ENCODE data around the gene ADAMTS3.
"Not testable (repeated sequence)": the region's sequence is repeated elsewhere in the genome, so short reads cannot be mapped to it uniquely, and the experiment has no call there.

ADAMTS3 gene

DNA sequence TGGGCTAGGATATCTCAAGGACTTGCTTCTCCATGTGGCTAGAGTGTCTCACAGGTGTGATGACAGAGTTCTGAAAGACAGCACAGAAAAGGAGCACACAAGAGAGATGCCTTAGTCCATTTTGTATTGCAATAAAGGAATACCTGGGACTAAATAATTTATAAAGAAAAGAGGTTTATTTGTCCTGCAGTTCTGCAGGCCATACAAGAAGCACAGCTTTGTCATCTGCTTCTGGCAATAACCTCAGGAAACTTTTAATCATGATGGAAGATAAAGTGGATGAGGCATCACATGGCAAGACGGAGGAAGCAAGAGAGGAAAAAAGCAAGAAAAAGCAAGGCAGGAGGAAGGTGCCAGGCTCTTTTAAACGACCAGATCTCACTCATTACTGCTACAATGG lies 126.9 kb downstream of the ADAMTS3 start:
- H3K36me3 ChIP-seq (ENCODE audit: control insufficient read depth, insufficient read depth, low read length): no peaks in the 10 kb centered on the region
- H3K4me3 ChIP-seq (ENCODE audit: extremely low read depth, insufficient read depth, low read length, poor library complexity, severe bottlenecking): no peak overlapping the region
- H3K9me3 ChIP-seq (ENCODE audit: control insufficient read depth, low read length): no peaks in the 10 kb centered on the region
- no peak overlapping the region for H3K27ac ChIP-seq (ENCODE audit: low read depth, low read length, severe bottlenecking)
- 60% methylated on average over 1 of the region's 2 CpGs; no CpG with 5 or more reads in 1 of the 2 experiments for WGBS, 2 experiments (ENCODE audit: insufficient coverage in 2 of 2)
- H3K4me1 ChIP-seq (ENCODE audit: control insufficient read depth, insufficient read depth, low read length, poor library complexity, severe bottlenecking): no peaks in the 10 kb centered on the region

DNA sequence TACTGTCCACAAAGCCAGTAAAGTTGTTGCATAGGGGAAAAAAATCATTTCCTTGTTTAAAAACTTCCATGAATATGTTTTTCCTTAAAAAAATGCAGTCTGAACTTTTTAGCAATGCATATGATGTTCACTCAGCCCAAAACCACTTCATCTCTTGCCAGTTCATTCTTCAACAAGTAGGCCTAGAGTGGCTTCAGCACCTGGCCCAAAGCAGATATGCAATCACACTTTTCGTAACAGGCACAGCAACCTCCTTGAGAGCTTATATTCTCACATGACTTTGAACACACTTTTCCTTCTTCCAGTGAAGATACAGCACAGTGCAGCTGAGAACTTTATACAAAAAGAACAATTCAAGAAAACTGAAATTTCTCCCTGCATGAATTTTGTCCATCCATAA lies 128.6 kb downstream of the ADAMTS3 start:
- Histone ChIP-seq H3K36me3 (ENCODE audit: control insufficient read depth, insufficient read depth, low read length) (no peaks in the 10 kb centered on the region), H3K9me3 (ENCODE audit: control insufficient read depth, low read length) (no peaks in the 10 kb centered on the region), H3K4me3 (ENCODE audit: extremely low read depth, insufficient read depth, low read length, poor library complexity, severe bottlenecking) (no peak overlapping the region), H3K4me1 (ENCODE audit: control insufficient read depth, insufficient read depth, low read length, poor library complexity, severe bottlenecking) (no peaks in the 10 kb centered on the region), H3K27ac (ENCODE audit: low read depth, low read length, severe bottlenecking) (no peak overlapping the region)
- 100% methylated on average over 1 of the region's 1 CpG; no CpG with 5 or more reads in 1 of the 2 experiments for WGBS, 2 experiments (ENCODE audit: insufficient coverage in 2 of 2)

DNA sequence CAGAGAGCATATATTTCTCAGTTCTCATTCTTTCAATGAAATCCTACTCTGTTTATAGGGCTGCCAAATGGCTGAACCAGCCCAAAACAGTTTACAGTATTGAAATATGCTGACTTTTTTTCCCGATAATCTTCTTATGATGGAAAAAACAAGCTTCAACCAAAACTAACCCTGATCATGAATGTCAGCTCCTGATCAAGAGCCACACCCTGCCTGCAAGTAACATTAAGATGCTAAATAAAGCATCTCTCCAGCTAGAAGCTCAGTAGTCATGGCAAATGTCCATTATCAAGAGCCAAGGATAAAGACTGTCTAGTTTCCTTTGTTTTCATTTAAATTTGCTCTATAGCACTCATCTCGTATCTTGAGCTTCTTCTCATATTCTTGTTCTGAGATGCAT lies 136.0 kb downstream of the ADAMTS3 start:
- no peaks in the 10 kb centered on the region for H3K36me3 ChIP-seq (ENCODE audit: control insufficient read depth, insufficient read depth, low read length)
- H3K9me3 ChIP-seq (ENCODE audit: control insufficient read depth, low read length): no peaks in the 10 kb centered on the region
- H3K4me3 ChIP-seq (ENCODE audit: extremely low read depth, insufficient read depth, low read length, poor library complexity, severe bottlenecking): no peak overlapping the region
- H3K4me1 ChIP-seq (ENCODE audit: control insufficient read depth, insufficient read depth, low read length, poor library complexity, severe bottlenecking): no peaks in the 10 kb centered on the region
- WGBS, 2 experiments (ENCODE audit: insufficient coverage in 2 of 2): 60 to 100% methylated on average over 1 of the region's 2 CpGs
- H3K27ac ChIP-seq (ENCODE audit: low read depth, low read length, severe bottlenecking): no peak overlapping the region

DNA sequence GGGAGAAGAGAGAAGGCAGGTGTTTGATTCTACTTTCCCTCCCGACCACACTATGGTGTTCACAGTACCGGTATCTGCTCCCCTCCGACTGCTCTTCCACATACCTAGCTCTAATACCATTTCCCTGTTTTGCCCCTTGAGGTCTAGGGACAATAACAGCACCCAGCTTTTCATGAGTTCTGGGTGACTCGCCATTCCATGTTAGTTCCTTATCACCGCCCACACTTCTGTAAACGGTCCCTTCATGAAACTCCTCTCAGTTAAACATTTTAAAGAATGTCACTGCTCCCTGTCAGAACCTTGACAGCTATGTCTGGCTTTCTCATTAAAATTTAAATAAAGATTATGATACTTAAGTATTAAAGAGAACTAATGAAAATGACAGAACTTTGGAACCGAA lies 136.7 kb downstream of the ADAMTS3 start:
- Histone ChIP-seq H3K36me3 (ENCODE audit: control insufficient read depth, insufficient read depth, low read length) (no peaks in the 10 kb centered on the region), H3K9me3 (ENCODE audit: control insufficient read depth, low read length) (no peaks in the 10 kb centered on the region), H3K27ac (ENCODE audit: low read depth, low read length, severe bottlenecking) (no peak overlapping the region), H3K4me3 (ENCODE audit: extremely low read depth, insufficient read depth, low read length, poor library complexity, severe bottlenecking) (no peak overlapping the region), H3K4me1 (ENCODE audit: control insufficient read depth, insufficient read depth, low read length, poor library complexity, severe bottlenecking) (no peaks in the 10 kb centered on the region)
- 80 to 89% methylated on average over 1 to 5 of the region's 7 CpGs for WGBS, 2 experiments (ENCODE audit: insufficient coverage in 2 of 2)

DNA sequence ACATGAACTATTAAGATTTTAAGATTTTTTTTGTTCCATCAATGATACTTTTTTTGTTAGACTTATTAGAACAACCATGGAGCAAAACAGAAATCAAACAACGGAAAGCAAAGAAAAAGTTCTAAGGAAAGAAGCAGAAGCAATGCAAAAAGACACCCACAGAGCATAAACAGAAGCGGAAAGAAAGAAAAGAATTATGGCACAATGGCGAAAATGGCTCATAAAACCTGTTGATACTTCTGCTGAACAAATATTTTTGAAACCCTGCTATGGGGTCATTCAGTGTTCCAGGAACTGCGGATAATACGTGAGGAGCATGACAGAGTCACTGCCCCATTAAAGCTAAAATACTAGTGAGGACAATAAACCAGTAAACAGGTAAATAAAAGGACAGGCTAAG lies 138.0 kb downstream of the ADAMTS3 start:
- no peaks in the 10 kb centered on the region for H3K4me1 ChIP-seq (ENCODE audit: control insufficient read depth, insufficient read depth, low read length, poor library complexity, severe bottlenecking)
- H3K36me3 ChIP-seq (ENCODE audit: control insufficient read depth, insufficient read depth, low read length): no peaks in the 10 kb centered on the region
- H3K27ac ChIP-seq (ENCODE audit: low read depth, low read length, severe bottlenecking): no peak overlapping the region
- H3K9me3 ChIP-seq (ENCODE audit: control insufficient read depth, low read length): no peaks in the 10 kb centered on the region
- no peak overlapping the region for H3K4me3 ChIP-seq (ENCODE audit: extremely low read depth, insufficient read depth, low read length, poor library complexity, severe bottlenecking)
- WGBS, 2 experiments (ENCODE audit: insufficient coverage in 2 of 2): 88 to 89% methylated on average over 1 to 5 of the region's 5 CpGs

DNA sequence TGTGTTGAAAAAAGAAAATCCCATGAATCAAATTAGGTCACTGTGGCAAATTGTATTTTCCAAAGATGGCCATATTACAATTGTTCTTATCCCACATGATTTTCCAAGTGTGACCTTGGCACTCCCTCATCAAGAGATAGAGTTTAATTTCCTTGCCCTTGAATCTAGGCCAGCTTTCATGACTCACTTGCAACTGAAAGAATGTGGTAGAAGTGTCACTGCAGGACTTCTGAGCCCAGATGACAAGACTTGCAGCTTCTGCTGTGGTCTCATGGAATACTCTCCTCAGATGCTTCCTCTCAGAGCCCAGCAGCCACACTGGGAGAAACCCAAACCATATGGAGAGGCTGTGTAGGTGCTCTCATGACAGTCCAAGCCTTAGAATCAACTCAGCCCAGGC lies 139.0 kb downstream of the ADAMTS3 start:
- Histone ChIP-seq H3K27ac (ENCODE audit: low read depth, low read length, severe bottlenecking) (no peak overlapping the region), H3K4me1 (ENCODE audit: control insufficient read depth, insufficient read depth, low read length, poor library complexity, severe bottlenecking) (no peaks in the 10 kb centered on the region)

DNA sequence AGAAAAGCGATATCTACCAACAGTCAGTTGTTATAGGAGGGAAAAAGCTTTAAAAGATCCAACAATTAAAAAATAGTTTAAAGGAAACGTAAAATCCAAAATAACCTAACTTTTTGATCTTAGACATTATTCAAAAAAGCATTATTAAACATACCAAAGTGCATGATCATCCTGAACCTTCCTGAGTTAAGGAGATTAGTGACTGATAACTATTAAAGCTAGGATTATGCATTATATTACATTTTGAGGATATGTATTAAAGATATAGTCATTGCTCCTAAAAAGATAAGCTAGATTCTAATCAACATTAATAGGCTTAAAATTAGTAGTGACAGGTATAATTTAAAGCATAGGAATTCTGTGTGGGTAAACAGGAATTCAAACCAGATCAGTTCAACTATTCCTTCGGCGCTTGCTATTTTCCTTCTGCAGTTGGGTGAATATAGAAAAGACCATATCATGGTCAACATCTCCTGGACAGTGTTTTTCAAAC lies 139.6 kb downstream of the ADAMTS3 start:
- Histone ChIP-seq H3K9me3 (ENCODE audit: control insufficient read depth, low read length) (no peaks in the 10 kb centered on the region), H3K4me1 (ENCODE audit: control insufficient read depth, insufficient read depth, low read length, poor library complexity, severe bottlenecking) (no peaks in the 10 kb centered on the region), H3K36me3 (ENCODE audit: control insufficient read depth, insufficient read depth, low read length) (no peaks in the 10 kb centered on the region), H3K27ac (ENCODE audit: low read depth, low read length, severe bottlenecking) (no peak overlapping the region), H3K4me3 (ENCODE audit: extremely low read depth, insufficient read depth, low read length, poor library complexity, severe bottlenecking) (no peak overlapping the region)
- WGBS, 2 experiments (ENCODE audit: insufficient coverage in 2 of 2): no CpG with 5 or more reads among the region's 4 CpGs

More for the DNA sequence above, 139.0 kb downstream of the ADAMTS3 start:
- H3K4me3 ChIP-seq (ENCODE audit: extremely low read depth, insufficient read depth, low read length, poor library complexity, severe bottlenecking): no peak overlapping the region
- H3K9me3 ChIP-seq (ENCODE audit: control insufficient read depth, low read length): no peaks in the 10 kb centered on the region
- no peaks in the 10 kb centered on the region for H3K36me3 ChIP-seq (ENCODE audit: control insufficient read depth, insufficient read depth, low read length)

DNA sequence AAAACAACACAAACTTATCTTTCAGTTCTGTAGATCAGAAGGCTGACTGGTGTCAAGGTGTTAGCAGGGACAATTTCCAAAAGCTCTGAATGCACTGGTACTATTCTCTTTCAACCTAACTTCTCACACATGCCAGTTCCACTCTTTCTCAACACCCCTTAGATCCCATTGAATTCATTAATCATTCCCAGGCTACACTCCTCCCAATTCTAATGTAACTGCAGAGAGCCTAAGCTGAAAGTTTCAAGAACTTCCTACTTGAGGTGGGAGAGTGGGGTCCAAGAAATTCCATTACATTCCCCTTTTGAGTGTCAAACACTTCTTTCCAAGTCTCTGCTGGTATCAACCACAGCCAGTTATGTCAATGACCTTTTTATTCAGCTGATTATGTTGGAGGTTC lies 142.0 kb downstream of the ADAMTS3 start:
- H3K27ac ChIP-seq (ENCODE audit: low read depth, low read length, severe bottlenecking): no peak overlapping the region
- H3K36me3 ChIP-seq (ENCODE audit: control insufficient read depth, insufficient read depth, low read length): no peaks in the 10 kb centered on the region
- no peaks in the 10 kb centered on the region for H3K4me1 ChIP-seq (ENCODE audit: control insufficient read depth, insufficient read depth, low read length, poor library complexity, severe bottlenecking)
- no peaks in the 10 kb centered on the region for H3K9me3 ChIP-seq (ENCODE audit: control insufficient read depth, low read length)
- no peak overlapping the region for H3K4me3 ChIP-seq (ENCODE audit: extremely low read depth, insufficient read depth, low read length, poor library complexity, severe bottlenecking)

DNA sequence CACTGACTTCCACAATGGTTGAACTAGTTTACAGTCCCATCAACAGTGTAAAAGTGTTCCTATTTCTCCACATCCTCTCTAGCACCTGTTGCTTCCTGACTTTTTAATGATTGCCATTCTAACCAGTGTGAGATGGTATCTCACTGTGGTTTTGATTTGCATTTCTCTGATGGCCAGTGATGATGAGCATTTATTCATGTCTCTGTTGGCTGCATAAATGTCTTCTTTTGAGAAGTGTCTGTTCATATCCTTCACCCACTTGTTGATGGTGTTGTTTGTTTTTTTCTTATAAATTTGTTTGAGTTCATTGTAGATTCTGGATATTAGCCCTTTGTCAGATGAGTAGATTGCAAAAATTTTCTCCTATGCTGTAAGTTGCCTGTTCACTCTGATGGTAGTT lies 143.1 kb downstream of the ADAMTS3 start:
- not testable (repeated sequence) for H3K4me3 ChIP-seq (ENCODE audit: extremely low read depth, insufficient read depth, low read length, poor library complexity, severe bottlenecking); H3K4me1 ChIP-seq (ENCODE audit: control insufficient read depth, insufficient read depth, low read length, poor library complexity, severe bottlenecking); H3K36me3 ChIP-seq (ENCODE audit: control insufficient read depth, insufficient read depth, low read length); H3K27ac ChIP-seq (ENCODE audit: low read depth, low read length, severe bottlenecking); H3K9me3 ChIP-seq (ENCODE audit: control insufficient read depth, low read length)

DNA sequence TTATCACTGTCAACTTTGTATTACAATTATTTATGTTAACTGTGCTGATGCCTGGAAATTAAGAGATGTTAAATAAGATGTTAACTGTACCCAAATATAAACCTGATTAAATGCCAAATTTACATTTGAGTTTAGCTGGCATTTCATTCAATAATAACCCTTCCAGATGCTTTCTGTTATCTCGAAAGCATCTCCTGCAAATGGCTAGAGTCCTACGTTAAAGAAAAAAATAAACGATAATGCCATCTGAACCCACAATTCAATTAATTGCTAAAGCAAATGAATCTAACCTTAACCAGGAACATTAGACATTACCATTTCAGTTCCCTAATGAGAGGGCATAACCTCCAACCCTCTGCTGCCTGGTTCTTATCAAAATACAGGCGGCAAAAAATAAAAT lies 145.0 kb downstream of the ADAMTS3 start:
- Histone ChIP-seq H3K36me3 (ENCODE audit: control insufficient read depth, insufficient read depth, low read length) (no peaks in the 10 kb centered on the region), H3K4me1 (ENCODE audit: control insufficient read depth, insufficient read depth, low read length, poor library complexity, severe bottlenecking) (no peaks in the 10 kb centered on the region), H3K4me3 (ENCODE audit: extremely low read depth, insufficient read depth, low read length, poor library complexity, severe bottlenecking) (no peak overlapping the region), H3K27ac (ENCODE audit: low read depth, low read length, severe bottlenecking) (no peak overlapping the region), H3K9me3 (ENCODE audit: control insufficient read depth, low read length) (no peaks in the 10 kb centered on the region)
- WGBS, 2 experiments (ENCODE audit: insufficient coverage in 2 of 2): 72 to 77% methylated on average over 4 of the region's 4 CpGs

DNA sequence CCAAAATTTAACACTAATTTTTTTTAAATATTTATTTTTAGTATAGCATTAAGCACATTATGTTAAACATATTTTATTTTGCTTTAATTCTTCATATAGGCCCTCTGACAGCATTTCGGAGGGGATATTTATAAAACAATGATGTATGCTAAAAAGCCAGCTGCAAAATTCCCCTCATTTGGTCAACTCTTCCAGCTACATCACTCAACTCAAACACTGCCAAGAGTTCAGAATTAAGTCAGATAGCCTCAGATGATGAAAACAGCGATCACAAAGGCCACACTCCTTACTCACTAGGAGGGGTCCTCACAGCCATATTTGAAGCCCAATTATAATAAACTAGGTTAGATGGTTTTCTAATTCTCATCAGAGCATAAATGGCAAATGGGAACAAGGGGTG lies 146.6 kb downstream of the ADAMTS3 start:
- H3K27ac ChIP-seq (ENCODE audit: low read depth, low read length, severe bottlenecking): no peak overlapping the region
- no peaks in the 10 kb centered on the region for H3K4me1 ChIP-seq (ENCODE audit: control insufficient read depth, insufficient read depth, low read length, poor library complexity, severe bottlenecking)
- no peaks in the 10 kb centered on the region for H3K36me3 ChIP-seq (ENCODE audit: control insufficient read depth, insufficient read depth, low read length)
- no peaks in the 10 kb centered on the region for H3K9me3 ChIP-seq (ENCODE audit: control insufficient read depth, low read length)
- no CpG with 5 or more reads among the region's 2 CpGs for WGBS, 2 experiments (ENCODE audit: insufficient coverage in 2 of 2)
- H3K4me3 ChIP-seq (ENCODE audit: extremely low read depth, insufficient read depth, low read length, poor library complexity, severe bottlenecking): no peak overlapping the region

DNA sequence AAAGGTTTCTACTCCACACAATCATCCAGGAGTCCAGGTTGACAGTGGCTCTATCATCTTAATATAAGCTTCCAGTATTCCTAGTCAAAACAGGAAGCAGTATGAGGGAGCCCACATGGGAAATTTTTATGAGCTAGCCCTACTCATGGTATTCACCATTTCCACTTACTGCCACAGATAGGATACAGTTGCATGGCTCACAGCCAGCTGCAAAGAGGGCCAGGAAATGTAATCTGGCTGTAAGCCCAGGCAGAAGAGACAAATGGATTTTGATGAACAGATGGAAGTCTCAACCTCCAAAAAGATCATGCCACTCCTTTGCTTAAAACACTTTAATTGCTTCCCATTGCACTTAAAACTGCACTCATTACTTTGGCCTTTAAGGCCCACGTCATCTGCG lies 150.6 kb downstream of the ADAMTS3 start:
- Histone ChIP-seq H3K27ac (ENCODE audit: low read depth, low read length, severe bottlenecking) (no peak overlapping the region), H3K4me3 (ENCODE audit: extremely low read depth, insufficient read depth, low read length, poor library complexity, severe bottlenecking) (no peak overlapping the region), H3K4me1 (ENCODE audit: control insufficient read depth, insufficient read depth, low read length, poor library complexity, severe bottlenecking) (no peaks in the 10 kb centered on the region), H3K9me3 (ENCODE audit: control insufficient read depth, low read length) (no peaks in the 10 kb centered on the region), H3K36me3 (ENCODE audit: control insufficient read depth, insufficient read depth, low read length) (no peaks in the 10 kb centered on the region)
- 91 to 100% methylated on average over 2 of the region's 2 CpGs for WGBS, 2 experiments (ENCODE audit: insufficient coverage in 2 of 2)

Measured in mesodermal cell (in vitro differentiated cells).